RWPE1 (cell line): Measurements from ENCODE around the gene RRP9.

Experiments
- CTCF ChIA-PET: fragments of 350-600 bp; sonication (Branson Sonifier 250); formaldehyde crosslinking; extraction: SDS; loops from one replicate; lab custom pipeline; 2021; lab: Yijun Ruan, JAX
- POLR2A ChIA-PET: fragments of 400-600 bp; formaldehyde crosslinking; extraction: SDS; loops from one replicate; lab custom pipeline; 2020; ENCODE audit warnings: antibody characterized with exemption; ENCODE audit not compliant: low non-redundant PET; lab: Yijun Ruan, JAX
- DNase-seq: peaks from one replicate; pipeline ENCODE4 v3.0.0; 2012; ENCODE audit warnings: low spot score
- H3K27ac ChIP-seq: fragments of 450-650 bp; 2 replicates; pipeline ENCODE4 v1.5.1; 2017
- TF ChIP-seq, protein P1 (sequence below): fragments of 450-650 bp; conservative IDR thresholded peaks from 2 replicates; pipeline ENCODE4 v1.5.1; 2017; ENCODE audit warnings: low read depth, mild to moderate bottlenecking

The RRP9 gene

DNA sequence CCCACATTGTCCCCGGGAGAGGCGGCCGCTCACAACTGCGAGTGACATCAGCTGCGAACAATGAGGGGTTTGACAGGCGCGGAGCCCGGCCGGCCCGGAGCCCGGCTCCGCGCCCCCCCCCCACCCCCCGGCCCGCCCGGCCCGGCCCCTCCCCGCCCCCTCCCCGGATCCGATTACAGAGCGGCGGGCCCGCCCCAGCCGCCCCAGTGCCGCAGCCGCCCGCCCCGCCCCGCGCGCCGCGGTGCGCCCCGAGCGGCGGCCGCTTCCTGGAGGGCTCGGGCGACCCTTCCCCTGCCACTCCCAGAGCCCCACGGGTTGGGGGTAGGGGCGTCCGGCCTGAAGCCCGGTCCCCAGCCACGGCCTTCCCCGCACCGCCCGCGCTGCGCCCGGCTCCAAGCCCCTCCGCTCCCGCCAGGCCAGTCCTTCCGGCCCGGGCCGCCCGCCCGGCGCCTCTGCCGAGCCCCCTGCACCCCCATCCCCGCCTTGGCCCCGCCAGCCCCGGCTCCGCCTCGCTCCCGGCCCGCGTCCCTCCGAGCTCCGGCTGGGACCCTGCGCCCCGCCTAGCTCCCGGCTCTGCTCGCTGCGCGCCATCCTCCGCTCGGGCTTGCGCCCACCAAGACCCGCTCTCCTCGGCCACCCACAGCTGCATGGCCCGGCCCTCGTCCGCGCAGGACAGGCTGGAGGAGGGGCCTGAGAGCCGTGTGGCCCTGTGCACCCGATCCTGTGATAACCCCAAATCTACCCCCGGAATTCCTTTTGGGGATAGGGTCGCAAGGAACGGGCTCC, 25.9 kb upstream of the RRP9 start, which contains the start of gene PCBP4:
Gene PCBP4, minus strand, starts transcription at position 71 of the 786 bp plus-strand sequence. CDS start 6,214 bp downstream, outside the sequence.
- CTCF ChIA-PET, result interaction anchor here (1.0 kb wide), 1 partner anchor 26 kb away, joined by 3 read pairs; the partner anchor contains the start of genes PARP3 and RRP9
- H3K27ac ChIP-seq, result peak within 1 kb of the TSS; percentile 89
- POLR2A ChIA-PET, result no interaction called here
- TF ChIP-seq, protein P1, sequence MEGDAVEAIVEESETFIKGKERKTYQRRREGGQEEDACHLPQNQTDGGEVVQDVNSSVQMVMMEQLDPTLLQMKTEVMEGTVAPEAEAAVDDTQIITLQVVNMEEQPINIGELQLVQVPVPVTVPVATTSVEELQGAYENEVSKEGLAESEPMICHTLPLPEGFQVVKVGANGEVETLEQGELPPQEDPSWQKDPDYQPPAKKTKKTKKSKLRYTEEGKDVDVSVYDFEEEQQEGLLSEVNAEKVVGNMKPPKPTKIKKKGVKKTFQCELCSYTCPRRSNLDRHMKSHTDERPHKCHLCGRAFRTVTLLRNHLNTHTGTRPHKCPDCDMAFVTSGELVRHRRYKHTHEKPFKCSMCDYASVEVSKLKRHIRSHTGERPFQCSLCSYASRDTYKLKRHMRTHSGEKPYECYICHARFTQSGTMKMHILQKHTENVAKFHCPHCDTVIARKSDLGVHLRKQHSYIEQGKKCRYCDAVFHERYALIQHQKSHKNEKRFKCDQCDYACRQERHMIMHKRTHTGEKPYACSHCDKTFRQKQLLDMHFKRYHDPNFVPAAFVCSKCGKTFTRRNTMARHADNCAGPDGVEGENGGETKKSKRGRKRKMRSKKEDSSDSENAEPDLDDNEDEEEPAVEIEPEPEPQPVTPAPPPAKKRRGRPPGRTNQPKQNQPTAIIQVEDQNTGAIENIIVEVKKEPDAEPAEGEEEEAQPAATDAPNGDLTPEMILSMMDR, result no peak
- no peak for DNase-seq

- ChIA-PET POLR2A (no interaction called here), CTCF (no interaction called here)
- TF ChIP-seq, protein P1, result no peak
- no peak for DNase-seq
- H3K27ac ChIP-seq, result peak overlapping the region; percentile 89
Observed at GRCh38 chr3:51966922-51967383, 25.2 kb upstream of the RRP9 start.

- TF ChIP-seq, protein P1, result no peak
- CTCF ChIA-PET, result no interaction called here
- DNase-seq, result no peak
- peak overlapping the region; percentile 89 for H3K27ac ChIP-seq
- POLR2A ChIA-PET, result no interaction called here
Observed at GRCh38 chr3:51966486-51966885, 24.8 kb upstream of the RRP9 start.

DNA sequence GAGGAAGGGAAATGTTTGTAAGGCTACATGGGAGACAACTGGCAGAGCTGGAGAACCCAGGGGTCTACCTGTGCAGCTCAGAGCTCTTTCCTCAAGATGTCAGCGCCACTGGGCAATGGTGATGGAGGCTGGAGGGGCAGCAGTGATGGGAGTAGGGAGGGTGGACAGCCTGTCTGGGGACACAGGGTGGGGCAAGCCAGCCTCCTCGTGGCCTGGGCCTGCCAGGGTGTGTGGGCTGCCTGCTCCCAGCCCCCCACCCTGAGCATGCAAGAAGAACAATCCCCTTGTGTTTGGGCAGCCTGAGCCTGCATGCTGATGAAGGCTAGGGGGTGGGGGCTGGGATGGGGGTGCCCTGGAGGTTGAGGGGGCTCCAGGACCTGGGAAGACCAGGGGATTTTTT, 24.3 kb upstream of the RRP9 start:
- ChIA-PET POLR2A (no interaction called here), CTCF (interaction anchor here (0.6 to 0.8 kb wide), 2 partner anchors 24 to 247 kb away, joined by 3 read pairs; no protein-coding TSS in a partner anchor)
- TF ChIP-seq, protein P1, result no peak
- no peak for DNase-seq
- peak overlapping the region; percentile 89 for H3K27ac ChIP-seq

DNA sequence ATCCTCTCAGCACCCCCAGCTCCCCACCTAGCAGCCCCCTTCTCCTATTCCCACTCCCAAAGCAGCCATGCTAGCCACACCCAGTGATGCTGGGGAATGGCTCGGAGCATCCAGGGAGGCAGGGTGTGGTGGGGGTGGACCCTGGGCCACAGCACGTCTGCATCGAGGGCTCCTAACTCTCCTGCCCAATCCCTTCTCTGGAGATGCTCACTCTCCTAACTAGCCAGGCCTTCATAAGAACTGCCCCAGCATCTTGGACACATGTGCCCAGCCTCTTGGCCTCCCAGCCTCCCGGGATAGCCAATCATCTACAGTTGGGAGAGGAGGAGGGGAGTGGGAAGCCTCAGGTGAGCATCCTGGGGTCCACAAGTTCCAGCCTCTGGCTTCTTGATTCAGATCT, 22.8 kb upstream of the RRP9 start:
- CTCF ChIA-PET, result interaction anchor here (1.0 kb wide), 1 partner anchor 12 kb away, joined by 4 read pairs; no protein-coding TSS in a partner anchor
- no peak for DNase-seq
- POLR2A ChIA-PET, result interaction anchor here (1.2 kb wide), 1 partner anchor 10 kb away, joined by 3 read pairs; the partner anchor contains the start of gene ABHD14B
- H3K27ac ChIP-seq, result no peak overlapping the region
- TF ChIP-seq, protein P1, result no peak

DNA sequence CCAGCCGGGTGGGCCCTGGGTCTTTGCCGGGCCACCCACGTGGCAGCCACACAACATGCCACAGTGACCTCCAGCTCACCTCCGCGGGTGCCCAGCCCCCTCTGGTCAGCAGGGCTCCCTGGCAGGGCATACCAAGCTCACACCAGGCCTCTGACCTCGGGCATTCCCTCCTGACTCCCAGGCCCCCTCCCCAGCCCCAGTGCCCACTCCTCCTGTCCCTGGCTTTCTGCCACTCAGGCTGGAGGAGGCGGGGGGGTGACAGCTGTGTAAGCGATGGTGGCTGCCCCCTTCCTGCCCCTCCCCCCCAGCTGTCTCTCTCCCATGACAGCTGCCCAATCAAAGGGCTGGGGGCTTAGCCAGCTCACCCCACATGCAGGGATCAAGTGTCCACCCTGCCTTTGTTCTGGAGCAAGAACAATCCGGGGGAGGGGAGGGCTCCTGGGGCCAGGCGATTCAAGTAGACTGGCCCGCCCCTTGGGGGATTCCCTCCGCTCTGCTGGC, 22.3 kb upstream of the RRP9 start:
- TF ChIP-seq, protein P1, result no peak
- ChIA-PET POLR2A (interaction anchor here (0.5 to 1.2 kb wide), 2 partner anchors 10 to 464 kb away, joined by 3 to 8 read pairs; partner anchors contain the start of gene ABHD14B), CTCF (no interaction called here)
- H3K27ac ChIP-seq, result no peak overlapping the region
- DNase-seq, result no peak
